NOMO-1 treated with dmso at 0.1 percent for 144 hours (cell line): ENCODE data around the gene BPIFA2.
"Not testable (repeated sequence)": the region's sequence is repeated elsewhere in the genome, so short reads cannot be mapped to it uniquely, and the experiment has no call there.

ENCODE experiments used
- DNase-seq: peaks from one replicate; lab custom pipeline; 2025; ENCODE audit not compliant: unreplicated experiment; lab: John Stamatoyannopoulos, UW

Gene BPIFA2

GRCh38 chr20:33167859-33168258 is at the start of gene BPIFA2:
BPIFA2 (plus strand) TSS chr20:33168159; CDS start chr20:33169146, 987 bp downstream.
- no peak for DNase-seq

- no peak for DNase-seq
These were observed 47.9 kb upstream of the BPIFA2 start for GRCh38 chr20:33119725-33120720.

GRCh38 chr20:33120934-33121333 is 47.0 kb upstream of the BPIFA2 start:
- DNase-seq: no peak

- DNase-seq: not testable (repeated sequence)
These were observed 45.7 kb upstream of the BPIFA2 start for GRCh38 chr20:33122297-33122696.

DNA sequence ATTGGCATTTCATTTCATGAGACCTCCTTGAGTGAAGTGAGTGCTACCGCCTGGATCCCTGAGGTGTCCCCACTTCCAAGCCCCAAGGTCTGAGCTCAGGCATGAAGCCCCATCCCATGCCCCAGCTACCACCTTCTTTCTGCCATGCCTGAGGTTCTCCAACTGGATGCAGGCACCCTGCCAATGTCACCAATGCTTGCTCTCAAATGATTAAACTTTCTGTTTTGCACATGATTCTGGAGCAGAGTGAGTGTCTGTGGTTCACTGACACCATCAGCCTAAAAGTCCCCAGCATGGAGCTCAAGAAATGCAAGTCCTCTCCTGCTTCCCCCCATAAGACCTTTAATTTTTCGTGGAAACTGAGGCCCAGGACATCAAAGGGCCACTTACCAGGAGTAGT is 43.7 kb upstream of the BPIFA2 start:
- DNase-seq: no peak

- no peak for DNase-seq
These were observed 43.0 kb upstream of the BPIFA2 start for GRCh38 chr20:33124994-33125393.

GRCh38 chr20:33125983-33126382 is 42.0 kb upstream of the BPIFA2 start:
- no peak for DNase-seq

GRCh38 chr20:33127422-33128097 is 40.4 kb upstream of the BPIFA2 start:
- no peak for DNase-seq

- no peak for DNase-seq
These were observed 37.3 kb upstream of the BPIFA2 start for GRCh38 chr20:33130568-33131061.

DNA sequence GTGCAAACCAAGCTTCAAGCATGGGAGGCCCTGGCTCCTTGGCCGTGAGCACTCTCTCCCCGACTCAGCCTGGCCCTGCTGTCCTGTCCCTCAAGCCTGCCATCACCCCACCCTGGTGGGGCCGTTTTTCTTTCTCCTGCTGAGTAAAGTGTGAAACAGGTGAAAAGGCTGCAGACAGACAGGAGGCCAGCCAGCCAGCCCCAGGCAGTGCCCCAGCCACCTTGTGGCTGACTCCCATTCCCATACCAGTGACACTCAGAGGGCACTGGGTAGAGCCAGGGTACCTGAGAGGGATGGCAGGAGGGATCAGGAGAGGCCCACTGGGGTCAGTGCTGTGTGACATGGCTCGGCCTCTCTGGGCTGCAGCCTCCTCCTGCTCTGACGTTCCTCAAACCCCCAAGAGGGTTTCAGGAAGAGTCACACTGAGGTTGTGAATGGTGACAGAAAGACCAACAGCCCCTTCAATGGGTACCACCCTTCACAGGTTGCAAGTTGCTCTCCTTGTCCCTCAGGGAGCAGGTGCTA is 35.9 kb upstream of the BPIFA2 start:
- DNase-seq: no peak

- no peak for DNase-seq
These were observed 35.2 kb upstream of the BPIFA2 start for GRCh38 chr20:33132513-33133372.

DNA sequence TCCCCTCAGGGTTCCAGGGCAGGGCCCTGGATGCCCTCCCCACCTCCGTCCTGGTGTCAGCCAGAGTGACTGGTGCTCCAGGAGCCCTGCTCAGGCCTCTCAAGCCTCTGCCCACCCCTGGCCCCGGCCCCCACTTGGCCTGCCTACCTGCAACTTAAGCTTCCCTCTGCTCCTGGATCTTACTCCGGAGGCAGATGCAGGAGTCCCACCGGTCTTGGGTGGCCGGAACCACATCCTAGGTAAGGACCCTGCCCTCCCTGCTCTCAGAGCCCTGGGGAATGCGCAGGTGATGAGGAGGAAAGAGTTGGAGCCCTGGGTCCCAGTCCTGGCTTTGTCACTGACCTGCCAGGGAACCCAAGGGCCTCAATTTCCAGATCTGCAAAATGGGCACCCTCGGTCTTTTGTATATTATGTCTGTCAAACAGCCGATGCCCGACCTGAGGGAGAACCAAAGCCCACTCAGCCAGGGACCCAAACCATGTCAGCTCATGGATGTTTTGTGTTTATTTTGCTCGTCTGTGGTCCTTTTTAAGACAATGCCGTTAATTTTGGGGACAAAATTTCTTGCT is 34.5 kb upstream of the BPIFA2 start:
- no peak for DNase-seq

DNA sequence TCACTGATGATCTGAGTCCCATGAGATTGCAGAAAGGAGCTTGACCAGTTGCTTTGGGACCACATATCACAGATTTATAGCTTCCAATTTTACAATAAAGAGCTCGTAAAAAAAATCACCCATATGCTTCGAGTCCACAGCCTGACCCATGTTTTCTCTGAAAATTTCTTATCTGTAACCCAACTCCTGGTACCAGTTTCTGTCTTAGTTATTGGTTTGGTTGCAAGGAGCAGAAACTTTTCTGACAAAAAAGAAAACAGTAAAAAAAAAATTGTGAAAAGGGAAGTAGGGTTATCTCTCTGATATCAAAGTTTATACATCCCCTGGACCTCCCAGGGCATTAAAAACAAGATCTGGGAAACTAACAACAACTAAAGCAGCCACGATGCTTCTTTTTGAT is 30.8 kb upstream of the BPIFA2 start:
- DNase-seq: no peak

- DNase-seq: no peak
These were observed 28.5 kb upstream of the BPIFA2 start for GRCh38 chr20:33139467-33139866.

DNA sequence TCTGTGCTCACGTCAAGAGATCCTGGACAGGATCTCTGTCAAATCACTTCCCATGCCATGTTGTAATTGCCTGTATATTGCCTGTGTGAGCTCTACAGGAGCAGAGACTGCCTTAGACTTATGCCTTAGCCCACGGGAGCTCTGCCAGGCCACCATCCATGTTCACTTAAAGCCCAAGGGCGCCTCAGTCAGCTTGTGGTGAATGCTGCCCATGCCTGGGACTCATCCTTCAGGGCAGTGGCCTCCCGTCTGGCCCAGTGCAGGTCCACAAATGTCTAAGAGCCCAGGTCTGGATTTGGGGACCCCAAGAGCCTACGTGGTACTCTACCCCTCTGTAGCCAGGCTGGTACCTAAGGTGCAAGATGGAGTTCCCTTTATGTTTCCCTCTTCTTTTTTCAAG is 22.4 kb upstream of the BPIFA2 start:
- no peak for DNase-seq

DNA sequence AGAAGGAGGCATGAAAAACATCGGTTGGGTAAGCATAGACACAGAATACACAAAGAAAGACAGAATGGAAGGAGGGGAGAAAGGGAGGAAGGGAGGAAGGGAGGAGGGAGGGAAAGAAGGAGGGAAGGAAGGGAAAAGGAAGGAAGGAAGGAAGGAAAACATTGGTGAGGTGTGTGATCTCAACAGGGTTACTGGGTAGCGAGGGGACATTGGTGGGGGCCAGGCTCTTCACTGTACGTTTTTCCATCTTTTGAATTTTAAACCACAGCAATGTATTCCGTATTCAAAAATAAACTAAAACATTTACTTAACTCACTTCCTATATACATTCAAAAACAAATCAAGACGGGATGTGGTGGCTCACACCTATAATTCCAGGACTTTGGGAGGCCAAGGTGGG is 20.7 kb upstream of the BPIFA2 start:
- no peak for DNase-seq

DNA sequence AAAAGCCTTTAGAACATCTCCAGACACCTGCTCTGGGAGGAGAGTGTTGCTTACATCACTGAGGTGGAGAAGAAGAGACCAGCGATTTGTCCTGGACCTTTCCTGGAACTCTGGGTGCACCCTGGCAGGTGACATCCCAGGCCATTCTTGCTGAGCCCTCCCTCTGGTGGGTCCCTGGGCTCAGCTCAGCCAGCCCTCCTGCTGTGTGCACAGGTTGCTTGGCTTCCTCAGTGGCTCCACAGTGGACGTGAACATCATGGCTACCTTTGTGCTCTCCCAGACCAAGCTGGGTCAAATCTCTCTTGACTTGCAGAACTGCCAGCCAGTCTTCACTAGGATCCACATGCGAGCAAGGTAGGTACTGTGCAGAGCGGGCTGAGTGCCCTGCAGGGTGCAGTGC is 19.9 kb upstream of the BPIFA2 start:
- no peak for DNase-seq

DNA sequence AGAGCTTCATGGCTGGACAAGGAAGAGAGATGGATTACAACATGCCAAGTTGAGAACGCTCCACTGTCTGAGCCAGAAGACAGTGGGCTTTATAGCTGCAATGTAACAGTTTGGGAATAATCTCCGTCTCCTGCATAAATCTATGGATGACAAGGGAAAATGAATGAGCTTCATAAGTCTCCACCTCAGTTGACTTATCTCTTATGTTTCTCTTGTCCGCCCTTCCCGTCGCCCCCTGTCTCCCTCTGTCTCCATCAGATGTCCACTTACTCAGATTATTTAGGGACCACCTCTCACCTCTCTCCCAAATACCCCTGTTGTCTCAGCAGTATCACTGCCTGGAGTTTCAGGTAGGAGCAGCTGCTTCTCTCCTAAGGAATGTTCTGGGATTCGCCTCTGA is 13.7 kb upstream of the BPIFA2 start:
- DNase-seq: no peak

GRCh38 chr20:33158637-33159385 is 9.1 kb upstream of the BPIFA2 start:
- no peak for DNase-seq

DNA sequence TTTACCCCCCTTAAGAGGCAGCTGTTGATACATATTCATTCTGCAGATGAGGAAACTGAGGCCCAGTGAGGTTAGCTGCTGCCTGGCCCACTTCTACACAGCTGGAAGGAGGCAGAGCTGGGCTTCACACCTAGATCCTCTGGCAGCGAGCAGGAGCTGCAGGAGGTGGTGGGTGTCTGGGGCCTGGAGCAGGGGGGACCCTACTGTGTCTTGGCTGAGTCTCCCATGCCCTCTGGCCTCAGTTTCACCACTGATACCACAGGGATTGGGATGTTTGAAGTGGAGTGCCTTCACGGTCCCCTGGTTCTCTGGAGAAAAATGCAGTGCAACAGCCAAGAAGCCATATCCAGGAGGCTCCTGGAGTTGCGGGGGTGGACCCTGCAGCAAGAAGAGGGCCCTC is 8.2 kb upstream of the BPIFA2 start:
- no peak for DNase-seq
